ENCODE measurements around the gene GREB1L.
"Not testable (repeated sequence)": the region's sequence is repeated elsewhere in the genome, so short reads cannot be mapped to it uniquely, and the experiment has no call there.

GREB1L gene

DNA sequence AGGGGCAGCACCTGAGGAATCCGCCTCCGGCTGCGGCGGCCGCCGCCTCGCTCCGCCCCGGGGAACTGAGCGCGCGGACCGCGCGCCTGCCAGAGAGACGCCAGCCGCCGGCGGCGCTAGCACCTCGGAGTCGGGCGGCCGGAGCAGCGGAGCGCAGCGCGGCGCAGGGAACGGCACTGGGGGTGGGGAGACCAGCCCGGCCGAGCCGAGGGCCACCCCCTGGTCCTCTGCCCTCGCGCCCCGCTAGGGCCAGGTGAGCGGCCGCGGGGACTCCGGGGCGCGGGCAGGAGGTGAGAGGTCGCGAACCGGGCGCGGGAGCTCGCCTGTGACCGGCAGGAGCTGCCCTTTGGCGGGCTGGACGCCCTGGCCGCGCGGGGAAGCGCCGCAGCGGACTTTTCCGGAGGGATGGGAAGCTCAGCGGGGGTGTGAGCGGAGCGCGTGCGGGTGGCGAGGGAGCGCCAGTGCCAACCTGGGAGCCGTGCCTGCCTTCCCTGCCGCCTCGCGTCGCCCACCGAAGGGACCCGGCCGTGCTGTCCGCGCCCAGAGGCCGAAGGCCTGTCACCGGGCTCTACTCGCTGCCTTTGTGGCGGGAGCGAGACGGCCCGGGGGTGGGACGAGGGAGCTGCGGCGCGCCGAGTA lies at the start of gene GREB1L:
Gene GREB1L (plus strand): TSS at position 92 of the 639 bp plus-strand sequence. CDS start 141,287 bp downstream, outside the sequence.
- in situ Hi-C loops (cut with HindIII; ENCODE audit: low sequenced_read_pairs), result no loop called here

DNA sequence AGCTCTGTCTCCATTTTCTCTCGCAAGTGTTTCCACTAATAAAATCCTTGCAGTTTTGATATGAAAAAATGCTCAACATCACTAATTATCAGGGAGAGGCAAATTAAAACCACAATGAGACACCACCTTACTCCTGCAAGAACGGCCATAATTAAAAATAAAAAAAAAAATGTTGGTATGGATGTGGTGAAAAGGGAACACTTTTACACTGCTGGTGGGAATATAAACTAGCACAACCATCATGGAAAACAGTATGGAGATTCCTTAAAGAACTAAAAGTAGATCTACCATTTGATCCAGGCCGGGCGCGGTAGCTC lies 49.8 kb upstream of the GREB1L start:
- in situ Hi-C loops (cut with HindIII; ENCODE audit: low sequenced_read_pairs), result loop anchor here (5.0 kb wide), 1 partner anchor 255 kb away; no protein-coding TSS in a partner anchor

DNA sequence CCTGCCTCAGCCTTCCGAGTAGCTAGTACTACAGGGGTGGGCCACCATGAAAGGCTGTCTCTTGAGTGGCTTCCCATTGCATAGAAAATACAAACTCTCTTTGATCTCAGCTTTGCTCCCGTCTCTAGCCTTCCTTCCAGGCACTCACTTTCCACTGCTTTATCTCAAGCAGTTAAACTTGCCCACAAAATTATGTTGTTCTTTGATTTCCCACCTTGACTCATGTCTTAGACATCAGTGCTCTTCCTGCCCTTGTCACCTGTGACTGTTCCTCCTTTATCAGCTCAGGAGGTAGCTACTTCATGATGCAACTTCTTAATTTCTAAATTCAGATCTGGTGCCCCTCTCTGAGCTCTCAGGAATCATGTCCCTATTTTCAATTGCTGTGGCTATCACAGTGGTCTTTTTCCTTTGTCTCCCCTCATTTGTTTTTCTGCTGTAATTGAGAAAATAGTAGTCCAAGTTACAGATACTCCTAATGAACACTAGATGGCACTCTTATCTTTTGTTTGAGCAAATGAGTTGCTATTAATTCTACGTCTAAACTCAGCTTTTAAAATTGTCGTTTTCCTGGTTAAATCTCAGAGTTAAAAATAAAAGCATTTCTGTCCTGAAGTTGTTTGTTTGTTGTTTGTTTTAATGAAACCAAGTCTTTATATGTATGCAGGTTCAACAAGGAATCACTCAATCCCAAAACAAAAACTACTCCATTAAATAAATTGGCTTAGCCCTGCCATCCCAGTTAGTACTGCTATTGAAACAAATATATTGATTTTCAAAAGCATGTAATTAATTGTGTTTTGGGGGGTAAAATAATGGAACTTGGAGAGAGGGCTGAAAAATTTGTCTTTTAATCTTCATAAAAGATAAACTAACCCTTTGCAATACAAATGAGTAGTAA lies 46.9 kb upstream of the GREB1L start:
- in situ Hi-C loops (cut with HindIII; ENCODE audit: low sequenced_read_pairs), result loop anchor here (5.0 kb wide), 1 partner anchor 252 kb away; no protein-coding TSS in a partner anchor

DNA sequence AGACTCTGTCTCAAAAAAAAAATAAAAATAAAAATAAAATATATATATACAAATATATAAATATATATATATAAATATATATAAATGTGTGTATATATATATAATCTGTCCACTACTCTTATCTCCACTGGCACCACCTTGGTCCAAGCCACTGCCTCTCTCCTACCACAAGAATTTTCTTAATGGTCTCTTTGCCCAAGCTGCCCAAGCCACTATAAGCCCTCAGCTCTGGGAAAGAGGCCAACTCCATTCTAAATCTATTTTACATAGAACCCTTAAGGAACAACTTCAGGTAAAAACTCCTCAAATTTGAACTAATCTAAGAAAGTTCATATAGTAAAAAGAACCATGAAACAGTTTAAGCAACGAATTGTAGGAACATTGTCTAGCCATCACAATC lies 45.6 kb upstream of the GREB1L start:
- in situ Hi-C loops (cut with HindIII; ENCODE audit: low sequenced_read_pairs), result no loop called here

DNA sequence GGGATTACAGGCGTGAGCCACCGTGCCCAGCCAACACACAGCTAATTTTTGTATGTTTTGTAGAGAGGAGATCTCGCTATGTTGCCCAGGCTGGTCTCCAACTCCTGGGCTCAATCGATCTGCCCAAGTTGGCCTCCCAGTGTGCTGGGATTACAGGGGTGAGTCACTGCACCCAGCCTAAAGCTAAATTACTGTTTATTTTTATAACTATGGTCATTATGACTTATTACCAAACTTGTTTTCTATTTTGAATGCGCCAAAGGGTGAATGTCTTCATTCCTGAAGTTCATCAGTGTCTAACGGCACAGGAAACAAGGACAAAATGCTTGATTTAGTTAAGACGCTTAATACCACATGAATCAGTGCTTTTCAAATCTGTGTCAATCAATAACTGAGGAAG lies 38.9 kb upstream of the GREB1L start:
- in situ Hi-C loops (cut with HindIII; ENCODE audit: low sequenced_read_pairs), result loop anchor here (10.0 kb wide), 1 partner anchor 162 kb away; no protein-coding TSS in a partner anchor

DNA sequence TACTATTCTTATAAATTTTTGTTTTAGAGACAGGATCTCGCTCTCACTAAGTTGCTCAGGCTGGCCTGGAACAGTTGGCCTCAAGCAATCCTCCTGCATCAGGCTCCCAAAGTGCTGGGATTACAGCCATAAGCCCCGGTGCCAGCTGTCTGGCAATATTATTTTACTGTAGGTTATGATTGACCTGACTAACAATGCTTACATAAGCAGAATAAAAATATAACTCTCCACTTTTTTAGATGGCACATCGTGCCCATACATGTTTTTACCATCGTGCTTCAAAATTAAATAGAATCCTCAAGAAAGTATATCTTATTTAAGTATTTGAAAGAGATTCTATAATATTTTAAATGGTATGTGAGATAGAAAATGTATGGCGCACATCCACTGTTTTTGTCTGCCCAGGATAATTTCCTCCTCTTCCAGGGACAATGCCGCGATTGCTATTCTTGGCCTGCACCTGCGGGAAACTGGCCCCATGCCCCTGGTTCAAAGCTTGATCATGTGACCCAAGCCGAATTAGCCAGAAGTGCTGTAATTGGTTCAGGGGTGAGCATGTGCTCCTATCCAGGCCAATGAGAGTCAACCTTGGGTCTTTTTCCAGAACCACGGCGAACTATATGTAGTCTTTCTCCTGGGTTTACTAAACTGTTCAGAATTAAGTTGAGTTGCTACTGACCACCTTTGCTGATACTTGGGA lies 38.3 kb upstream of the GREB1L start:
- in situ Hi-C loops (cut with HindIII; ENCODE audit: low sequenced_read_pairs), result loop anchor here (10.0 kb wide), 1 partner anchor 161 kb away; no protein-coding TSS in a partner anchor

DNA sequence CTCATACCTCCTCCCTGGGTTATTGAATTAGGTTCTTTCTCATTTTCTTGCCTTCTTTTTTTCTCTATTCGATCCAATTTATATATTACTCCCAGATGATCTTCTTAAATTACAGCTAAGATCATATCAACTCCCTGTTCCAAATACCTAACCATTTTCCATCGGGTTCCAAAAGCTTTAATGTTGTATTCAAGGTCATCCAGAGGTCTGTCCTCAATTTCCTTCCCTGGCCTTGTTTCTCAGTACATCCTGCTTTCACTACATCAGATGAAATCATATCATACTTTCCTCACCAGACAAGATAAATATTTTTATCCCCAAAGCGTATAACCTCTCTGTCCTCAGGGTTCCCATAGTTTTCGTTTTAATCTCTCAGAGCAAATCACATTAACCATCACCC lies 36.3 kb upstream of the GREB1L start:
- in situ Hi-C loops (cut with HindIII; ENCODE audit: low sequenced_read_pairs), result loop anchor here (10.0 kb wide), 1 partner anchor 159 kb away; no protein-coding TSS in a partner anchor

DNA sequence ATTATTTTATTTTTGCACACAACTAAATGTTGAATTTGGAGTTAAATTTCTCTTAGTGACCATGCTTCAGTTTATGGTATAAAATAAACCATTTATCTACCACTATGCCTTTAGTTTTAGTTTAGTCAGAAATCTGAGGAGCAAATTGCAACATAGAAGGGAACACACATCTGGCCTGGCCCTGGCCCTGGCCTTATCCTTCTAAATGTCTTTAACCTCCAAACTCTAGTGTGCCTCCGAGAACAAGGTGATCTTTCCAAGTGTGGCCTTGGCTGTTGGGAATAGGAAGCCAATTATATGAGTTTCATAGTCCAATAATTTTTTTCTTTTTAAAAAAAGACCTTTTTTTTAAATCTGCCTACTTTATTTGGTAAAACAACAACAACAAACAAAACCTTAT lies 31.8 kb upstream of the GREB1L start:
- in situ Hi-C loops (cut with HindIII; ENCODE audit: low sequenced_read_pairs), result no loop called here

DNA sequence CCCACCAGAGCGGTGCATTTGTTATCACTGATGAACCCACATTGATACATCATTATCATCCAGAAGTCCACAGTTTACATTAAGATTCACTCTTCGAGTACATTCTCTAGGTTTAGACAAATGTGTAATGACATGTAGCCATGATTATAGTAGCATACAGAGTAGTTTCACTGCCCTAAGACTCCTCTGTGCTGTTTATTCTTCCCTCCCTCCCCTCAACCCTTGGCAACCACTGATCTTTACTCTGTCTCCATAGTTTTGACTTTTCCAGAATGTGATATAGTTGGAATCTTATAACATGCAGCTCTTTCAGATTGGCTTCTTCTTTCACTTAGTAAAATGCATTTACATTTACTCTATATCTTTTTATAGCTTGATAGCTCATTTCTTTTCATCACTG lies 31.2 kb upstream of the GREB1L start:
- in situ Hi-C loops (cut with HindIII; ENCODE audit: low sequenced_read_pairs), result no loop called here

DNA sequence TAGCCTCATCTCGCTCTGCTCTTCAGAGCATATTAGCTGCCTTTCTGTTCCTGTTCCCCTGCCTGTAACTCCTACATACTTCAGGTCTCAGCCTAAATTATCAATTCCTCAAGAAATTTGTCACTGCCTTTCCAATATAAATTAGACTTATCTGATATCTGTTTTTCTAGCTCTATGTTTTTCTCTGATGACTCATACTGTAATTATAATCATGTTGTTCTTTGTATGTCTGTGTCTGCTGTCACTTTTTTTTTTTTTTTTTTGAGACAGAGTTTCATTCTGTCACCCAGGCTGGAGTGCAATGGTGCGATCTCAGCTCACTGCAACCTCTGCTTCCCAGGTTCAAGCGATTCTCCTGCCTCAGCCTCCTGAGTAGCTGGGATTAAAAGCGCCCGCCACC lies 27.6 kb upstream of the GREB1L start:
- in situ Hi-C loops (cut with HindIII; ENCODE audit: low sequenced_read_pairs), result not testable (repeated sequence)

DNA sequence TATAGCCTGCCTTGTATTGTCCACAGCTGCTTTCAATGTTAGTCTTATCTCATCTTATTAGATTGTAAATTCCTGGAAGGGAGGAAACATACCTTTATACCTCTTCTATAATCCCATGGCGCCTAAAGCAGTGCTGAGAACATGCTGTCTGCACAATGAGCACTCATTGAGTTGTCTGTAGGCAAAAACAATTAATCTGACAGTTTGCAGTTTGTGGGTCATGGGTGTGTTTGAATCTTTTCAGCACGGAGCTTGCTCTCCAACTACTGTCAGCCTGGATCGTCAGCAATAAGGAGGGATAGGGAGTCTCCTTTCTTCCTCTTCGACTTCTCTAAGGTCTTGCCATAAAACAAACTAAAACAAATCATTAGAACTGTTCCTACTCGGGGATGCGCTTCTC lies 26.5 kb upstream of the GREB1L start:
- in situ Hi-C loops (cut with HindIII; ENCODE audit: low sequenced_read_pairs), result no loop called here

DNA sequence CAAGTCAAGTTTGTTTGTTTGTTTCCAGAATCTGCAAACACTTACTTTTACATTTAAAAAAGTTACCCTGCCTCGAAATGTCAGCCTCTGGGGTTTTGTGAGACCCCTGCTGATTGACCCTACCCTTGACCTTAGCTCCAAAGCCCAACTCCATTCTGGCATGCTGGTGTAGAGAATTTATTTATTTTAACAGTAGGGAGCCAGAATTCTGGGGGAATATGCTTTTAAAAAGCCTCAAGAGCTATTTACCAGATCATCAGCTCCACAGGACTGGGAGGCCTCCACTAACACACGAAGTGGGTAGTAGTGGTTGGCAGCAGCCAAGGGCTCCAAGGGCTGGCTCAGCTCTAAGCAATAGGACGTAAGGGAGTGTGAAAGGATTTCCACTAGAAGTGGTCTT lies 23.2 kb upstream of the GREB1L start:
- in situ Hi-C loops (cut with HindIII; ENCODE audit: low sequenced_read_pairs), result no loop called here

DNA sequence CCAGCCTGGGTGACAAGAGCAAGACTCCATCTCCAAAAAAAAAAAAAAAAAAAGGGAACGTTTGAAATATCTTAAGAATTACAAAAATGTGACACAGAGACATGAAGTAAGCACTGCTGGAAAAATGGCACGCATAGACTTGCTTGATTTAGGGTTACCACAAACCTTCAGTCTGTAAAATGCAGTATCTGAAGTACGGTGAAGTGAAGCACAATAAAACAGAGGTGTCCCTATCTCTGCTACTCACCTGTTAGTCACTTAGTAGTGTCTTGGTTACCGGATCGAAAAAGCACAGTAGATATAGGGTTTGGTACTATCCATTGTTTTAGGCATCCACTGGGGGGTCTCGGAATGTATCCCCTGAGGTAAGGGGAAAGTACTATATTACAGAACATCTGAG lies 11.6 kb upstream of the GREB1L start:
- in situ Hi-C loops (cut with HindIII; ENCODE audit: low sequenced_read_pairs), result no loop called here

DNA sequence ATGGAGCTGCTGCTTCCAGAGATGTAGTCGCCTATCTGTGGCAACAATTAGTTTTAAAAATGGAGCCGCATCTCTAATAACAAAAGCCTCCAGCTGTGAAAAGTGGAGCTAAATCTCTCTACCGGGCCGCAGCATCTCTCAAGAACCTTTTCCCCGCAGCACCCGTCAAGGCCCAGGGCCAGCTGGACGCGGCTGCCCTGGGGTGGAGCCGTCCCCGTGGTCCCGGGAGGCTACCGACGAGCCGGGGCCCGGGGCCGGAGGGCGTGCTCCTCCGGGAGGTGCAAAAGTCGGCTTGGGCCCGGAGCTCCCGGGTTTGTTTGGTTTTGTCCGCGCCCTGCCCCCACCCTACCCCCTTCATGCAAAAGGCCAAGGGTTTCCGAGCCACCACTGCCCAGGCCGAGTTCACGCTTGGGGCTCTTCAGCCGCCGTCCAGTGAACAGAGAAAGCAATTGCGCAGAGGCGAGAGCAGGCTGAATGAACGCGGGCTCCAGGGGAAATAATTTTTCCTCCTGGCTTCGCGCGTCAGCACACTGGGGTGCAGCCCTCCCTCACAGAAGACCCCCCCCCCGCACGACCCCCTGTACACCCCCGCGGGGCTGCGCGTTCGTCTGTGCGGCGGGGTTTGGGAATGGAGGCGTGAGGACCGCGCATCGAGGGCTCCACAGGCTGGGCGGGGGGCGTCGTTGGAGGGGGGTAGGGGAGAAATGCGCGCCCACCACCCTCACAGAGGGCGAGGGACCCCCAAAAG lies 557 bp upstream of the GREB1L start:
- in situ Hi-C loops (cut with HindIII; ENCODE audit: low sequenced_read_pairs), result no loop called here

DNA sequence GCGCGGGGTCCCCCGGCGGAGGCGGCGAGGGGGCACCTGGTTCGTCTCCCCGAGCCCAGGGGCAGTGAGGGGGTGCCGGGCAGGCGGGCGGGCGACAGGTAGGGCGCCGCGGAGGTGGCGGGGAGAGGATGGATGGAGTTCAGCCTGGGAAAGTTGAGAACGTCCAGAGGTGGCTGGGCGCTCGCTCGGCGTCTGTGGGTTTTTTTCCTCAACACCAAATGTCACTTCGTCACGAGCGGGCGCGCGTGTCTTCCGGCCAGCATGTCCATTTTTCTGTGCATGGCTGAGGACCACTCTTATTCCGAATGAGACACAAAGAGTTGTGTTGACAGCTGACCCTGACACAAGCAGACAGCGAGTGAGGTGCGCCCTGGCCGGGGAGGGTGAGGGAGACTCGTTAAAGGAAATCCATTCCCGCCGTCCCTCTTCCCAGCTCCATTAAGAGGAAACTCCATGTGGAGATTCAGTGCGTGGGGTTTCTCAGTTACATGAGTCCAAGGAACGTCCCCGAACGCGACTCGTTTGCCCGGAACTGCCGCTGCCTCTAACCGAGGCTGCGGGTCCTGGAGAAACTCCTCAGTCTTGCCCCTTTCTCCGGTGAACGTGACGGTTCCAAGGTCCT lies 859 bp downstream of the GREB1L start:
- in situ Hi-C loops (cut with HindIII; ENCODE audit: low sequenced_read_pairs), result no loop called here

DNA sequence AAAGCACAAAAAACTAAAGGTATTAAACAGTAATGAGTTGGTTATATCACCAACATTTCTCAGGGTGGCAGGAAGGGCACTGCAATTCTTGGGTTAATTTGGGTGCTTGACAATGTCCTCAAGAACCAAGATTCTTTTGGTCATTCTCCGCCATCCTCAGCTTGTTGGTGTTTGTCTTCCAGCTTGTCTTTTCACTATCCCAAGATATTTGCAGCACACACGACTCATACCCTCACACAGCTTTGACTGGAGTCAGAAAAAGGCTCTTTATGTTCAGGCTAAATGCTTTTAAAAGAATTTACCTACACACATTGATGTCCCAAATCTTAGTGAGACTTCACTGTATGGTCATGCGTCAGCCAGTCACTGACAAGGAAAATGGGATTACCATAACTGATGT lies 12.5 kb downstream of the GREB1L start:
- in situ Hi-C loops (cut with HindIII; ENCODE audit: low sequenced_read_pairs), result no loop called here

DNA sequence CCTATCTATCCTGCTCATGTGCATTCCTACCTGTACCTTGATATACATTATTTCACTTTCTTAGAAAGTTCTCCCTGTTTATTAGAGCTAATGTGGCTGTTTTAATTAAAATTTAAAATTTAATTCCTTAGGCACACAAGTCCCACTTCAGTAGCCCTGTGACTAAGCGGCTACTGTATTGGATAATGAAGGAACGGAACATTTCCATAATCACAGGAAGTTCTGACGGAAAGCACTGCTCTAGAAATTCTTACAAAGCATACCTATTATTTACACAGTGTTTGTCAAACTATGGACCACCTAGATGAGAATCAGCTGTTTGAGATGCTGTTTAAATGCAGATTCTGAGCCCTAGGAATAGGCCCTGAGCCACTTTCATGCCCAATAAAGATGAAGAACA lies 13.2 kb downstream of the GREB1L start:
- in situ Hi-C loops (cut with HindIII; ENCODE audit: low sequenced_read_pairs), result no loop called here

DNA sequence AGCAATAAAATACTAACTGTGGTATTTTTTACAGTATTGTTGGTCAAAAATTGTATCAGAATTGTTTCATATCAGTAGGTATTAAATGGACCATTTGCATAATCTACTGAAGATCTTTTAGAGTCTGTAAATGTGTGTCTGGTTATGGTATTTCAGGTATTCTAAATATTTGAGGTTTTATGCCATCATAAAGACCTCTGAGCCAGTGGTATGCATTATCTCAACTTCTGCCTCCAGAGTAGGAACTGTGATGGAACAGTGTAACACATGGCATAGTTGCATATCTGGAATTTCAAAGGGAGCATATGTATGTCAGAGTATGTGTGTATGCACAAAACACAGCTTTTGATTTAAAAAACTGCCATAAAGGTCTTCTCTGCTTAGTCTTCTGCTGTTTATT lies 15.4 kb downstream of the GREB1L start:
- in situ Hi-C loops (cut with HindIII; ENCODE audit: low sequenced_read_pairs), result no loop called here

DNA sequence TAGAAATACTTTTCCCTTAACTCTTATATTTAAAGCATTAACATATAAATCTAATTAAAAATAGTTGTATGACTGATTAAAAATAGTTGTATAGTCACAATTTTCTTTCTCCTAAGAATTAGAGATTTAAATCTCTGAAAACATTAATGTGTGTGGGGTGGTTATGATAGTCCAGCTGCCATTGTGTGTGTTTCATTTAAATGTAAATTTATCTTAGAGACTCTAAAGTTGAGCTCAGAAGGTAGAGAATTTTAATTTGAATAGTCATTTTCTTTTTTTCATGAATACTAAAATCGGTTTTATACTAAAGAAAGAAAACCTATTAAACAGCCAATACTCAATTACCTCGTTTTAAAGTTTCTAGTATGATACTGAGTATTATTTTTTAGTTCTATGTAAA lies 18.6 kb downstream of the GREB1L start:
- in situ Hi-C loops (cut with HindIII; ENCODE audit: low sequenced_read_pairs), result no loop called here

DNA sequence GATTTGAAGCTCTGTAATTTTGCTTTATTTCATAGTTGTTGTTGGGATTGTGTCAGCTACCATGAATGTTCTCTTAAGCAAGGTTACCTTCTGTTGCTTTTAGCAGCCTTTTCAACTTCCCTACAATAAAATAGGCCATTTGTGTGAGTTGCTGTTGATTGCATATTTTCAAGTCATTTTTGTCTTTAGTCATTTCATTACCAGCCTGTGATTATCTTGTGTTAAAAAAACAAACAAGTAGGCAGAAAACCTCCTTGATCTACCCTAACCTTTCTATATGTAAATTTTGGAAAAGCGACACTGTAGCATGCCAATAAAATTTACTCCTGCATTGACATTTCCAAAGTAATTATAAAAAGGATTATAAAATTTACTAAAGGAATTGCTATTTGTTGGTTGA lies 19.3 kb downstream of the GREB1L start:
- in situ Hi-C loops (cut with HindIII; ENCODE audit: low sequenced_read_pairs), result no loop called here
